ENCODE results near the gene LGI4.

GRCh38 chr19:35151273-35152065 is 16.6 kb upstream of the LGI4 start:
- TF ChIP-seq CTCF (IDR thresholded peaks at IDR 0.05) (no peak), POLR2AphosphoS5 (IDR thresholded peaks at IDR 0.05; ENCODE audit: insufficient read depth in 1 of 2, low read depth in 1 of 2) (no peak), POLR2A (IDR thresholded peaks at IDR 0.05) (no peak)

Data from vagina (tissue), 2 donors.